ENCODE results near the gene CDCA5. TPM values are rescaled to one million over a fixed set of nuclear protein-coding genes. Genes with fewer than 3 reads are reported as not detected.

CDCA5 gene
- total RNA-seq, 2 donors from 2014 or later, result 0.54 to 5.3 TPM

- H3K27ac ChIP-seq, result no peak overlapping the region
- TF ChIP-seq CTCF (IDR thresholded peaks at IDR 0.05), result no peak
- no peak overlapping the region for H3K4me3 ChIP-seq
- peaks cover 10 to 22% of the 10 kb centered on the region in 2 donors for H3K4me1 ChIP-seq (ENCODE audit: control insufficient read depth in 1 of 2, low read depth in 2 of 2)
- H3K9me3 ChIP-seq, result no peaks in the 10 kb centered on the region
- H3K36me3 ChIP-seq, result peaks cover 15% of the 10 kb centered on the region
- no peak for DNase-seq (ENCODE audit: low spot score)
- no peak for ATAC-seq (ENCODE audit: insufficient number of reproducible peaks, low FRiP score, low read depth)
- no peaks in the 10 kb centered on the region for H3K27me3 ChIP-seq (replicated peaks; ENCODE audit: insufficient read depth)
Observed at GRCh38 chr11:65087827-65088226, 4.0 kb upstream of the CDCA5 start.

DNA sequence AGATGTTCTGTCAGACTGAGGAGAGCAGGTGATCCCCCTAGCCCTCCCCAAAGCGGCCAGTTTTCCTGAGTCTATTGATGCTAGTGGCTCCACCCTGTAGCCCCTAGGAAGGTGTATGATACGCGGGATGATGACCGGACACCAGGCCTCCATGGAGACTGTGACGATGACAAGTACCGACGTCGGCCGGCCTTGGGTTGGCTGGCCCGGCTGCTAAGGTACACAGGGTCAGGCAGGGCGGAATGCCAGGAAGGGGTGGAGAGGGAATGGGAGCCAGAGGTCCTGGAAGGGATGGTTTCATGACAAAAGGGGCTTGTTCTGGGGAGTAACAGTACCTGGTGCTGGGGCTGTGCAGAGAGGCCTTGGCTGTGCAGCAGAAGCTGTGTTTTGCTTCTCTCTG lies 3.4 kb upstream of the CDCA5 start:
- H3K27me3 ChIP-seq (replicated peaks; ENCODE audit: insufficient read depth), result no peaks in the 10 kb centered on the region
- no peak overlapping the region for H3K4me3 ChIP-seq
- peaks cover 10 to 22% of the 10 kb centered on the region in 2 donors for H3K4me1 ChIP-seq (ENCODE audit: control insufficient read depth in 1 of 2, low read depth in 2 of 2)
- no peak for DNase-seq (ENCODE audit: low spot score)
- peaks cover 15% of the 10 kb centered on the region for H3K36me3 ChIP-seq
- ATAC-seq (ENCODE audit: insufficient number of reproducible peaks, low FRiP score, low read depth), result no peak
- no peak for TF ChIP-seq CTCF (IDR thresholded peaks at IDR 0.05)
- H3K9me3 ChIP-seq, result no peaks in the 10 kb centered on the region
- H3K27ac ChIP-seq, result no peak overlapping the region

- no peak overlapping the region for H3K27ac ChIP-seq
- H3K9me3 ChIP-seq, result no peaks in the 10 kb centered on the region
- H3K36me3 ChIP-seq, result peaks cover 15% of the 10 kb centered on the region
- DNase-seq (ENCODE audit: low spot score) (no peak), ATAC-seq (ENCODE audit: insufficient number of reproducible peaks, low FRiP score, low read depth) (no peak)
- peaks cover 10 to 22% of the 10 kb centered on the region in 2 donors for H3K4me1 ChIP-seq (ENCODE audit: control insufficient read depth in 1 of 2, low read depth in 2 of 2)
- TF ChIP-seq CTCF (IDR thresholded peaks at IDR 0.05), result no peak
- no peak overlapping the region for H3K4me3 ChIP-seq
- H3K27me3 ChIP-seq (replicated peaks; ENCODE audit: insufficient read depth), result no peaks in the 10 kb centered on the region
Observed at GRCh38 chr11:65086809-65087208, 3.0 kb upstream of the CDCA5 start.

- no peaks in the 10 kb centered on the region for H3K9me3 ChIP-seq
- H3K27me3 ChIP-seq (replicated peaks; ENCODE audit: insufficient read depth), result no peaks in the 10 kb centered on the region
- no peak overlapping the region for H3K27ac ChIP-seq
- H3K4me3 ChIP-seq, result no peak overlapping the region
- no peak for ATAC-seq (ENCODE audit: insufficient number of reproducible peaks, low FRiP score, low read depth)
- no peak for TF ChIP-seq CTCF (IDR thresholded peaks at IDR 0.05)
- peaks cover 10 to 22% of the 10 kb centered on the region in 2 donors for H3K4me1 ChIP-seq (ENCODE audit: control insufficient read depth in 1 of 2, low read depth in 2 of 2)
- no peak for DNase-seq (ENCODE audit: low spot score)
- peaks cover 15% of the 10 kb centered on the region for H3K36me3 ChIP-seq
Observed at GRCh38 chr11:65085446-65085845, 1.6 kb upstream of the CDCA5 start.

GRCh38 chr11:65084598-65085375 lies 947 bp upstream of the CDCA5 start:
- no peak for DNase-seq (ENCODE audit: low spot score)
- no peak for TF ChIP-seq CTCF (IDR thresholded peaks at IDR 0.05)
- Histone ChIP-seq H3K4me3 (peak overlapping the region; percentile 80), H3K9me3 (no peaks in the 10 kb centered on the region), H3K36me3 (peaks cover 15% of the 10 kb centered on the region), H3K27ac (peak overlapping the region; percentile 77 to 83), H3K4me1 (ENCODE audit: control insufficient read depth in 1 of 2, low read depth in 2 of 2) (peaks cover 10 to 22% of the 10 kb centered on the region in 2 donors), H3K27me3 (replicated peaks; ENCODE audit: insufficient read depth) (no peaks in the 10 kb centered on the region)
- no peak for ATAC-seq (ENCODE audit: insufficient number of reproducible peaks, low FRiP score, low read depth)

All from thoracic aorta (tissue), 2 donors.